Measurements from ENCODE around the gene CSTF1.

CSTF1 gene

DNA sequence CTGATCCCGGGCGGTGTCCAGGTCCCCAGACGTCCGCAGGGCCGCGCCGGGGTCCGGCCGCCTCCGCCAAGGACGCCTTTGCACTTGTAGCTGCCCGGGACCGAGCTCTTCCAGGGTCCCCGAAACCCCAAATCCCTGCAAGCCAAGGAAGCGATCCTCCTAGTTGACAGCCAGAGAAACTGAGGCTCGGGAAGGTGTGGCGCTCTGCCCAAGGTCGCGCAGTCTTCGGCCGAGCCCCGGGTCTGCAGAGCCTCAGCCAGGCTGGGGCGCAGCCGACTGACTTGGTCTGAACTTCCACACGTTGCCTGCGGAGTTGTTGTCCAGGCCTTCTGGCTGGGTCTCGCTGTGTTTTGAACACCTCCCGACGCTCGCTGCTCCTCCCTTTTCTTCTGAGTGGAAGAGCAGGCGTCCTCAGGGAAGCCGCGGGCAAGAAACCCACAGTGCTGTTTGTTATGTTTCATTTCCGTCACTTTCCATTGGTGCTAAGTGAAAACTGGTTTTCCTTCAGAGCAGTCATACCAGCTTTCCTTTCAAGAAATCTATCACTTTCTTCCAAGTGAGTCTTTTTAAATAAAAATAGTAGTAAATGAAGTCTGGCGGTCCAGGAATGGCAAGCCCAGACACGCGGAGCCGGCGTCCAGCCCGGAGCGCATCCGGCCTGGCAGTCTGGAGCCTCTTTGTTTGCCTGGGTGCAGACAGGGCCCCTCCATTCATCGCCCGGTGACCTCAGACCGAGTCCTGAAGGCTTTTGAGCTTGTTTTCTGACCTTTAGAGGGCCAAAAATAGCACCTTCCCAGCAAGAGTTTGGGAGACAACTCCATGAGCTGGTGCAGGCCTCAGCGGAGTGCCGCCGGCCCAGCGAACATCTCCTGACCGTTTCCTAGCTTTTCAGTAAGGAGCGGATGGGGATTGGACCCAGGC, 33.0 kb upstream of the CSTF1 start:
- no peaks in the 10 kb centered on the region for H3K79me2 ChIP-seq (ENCODE audit: insufficient read depth, low read depth)
- H3K27me3 ChIP-seq (ENCODE audit: insufficient read depth, low read depth), result no peaks in the 10 kb centered on the region
- H3K9ac ChIP-seq, result peak overlapping the region; percentile 34; the same call in 1 of the 2 replicates
- TF ChIP-seq, protein P1, sequence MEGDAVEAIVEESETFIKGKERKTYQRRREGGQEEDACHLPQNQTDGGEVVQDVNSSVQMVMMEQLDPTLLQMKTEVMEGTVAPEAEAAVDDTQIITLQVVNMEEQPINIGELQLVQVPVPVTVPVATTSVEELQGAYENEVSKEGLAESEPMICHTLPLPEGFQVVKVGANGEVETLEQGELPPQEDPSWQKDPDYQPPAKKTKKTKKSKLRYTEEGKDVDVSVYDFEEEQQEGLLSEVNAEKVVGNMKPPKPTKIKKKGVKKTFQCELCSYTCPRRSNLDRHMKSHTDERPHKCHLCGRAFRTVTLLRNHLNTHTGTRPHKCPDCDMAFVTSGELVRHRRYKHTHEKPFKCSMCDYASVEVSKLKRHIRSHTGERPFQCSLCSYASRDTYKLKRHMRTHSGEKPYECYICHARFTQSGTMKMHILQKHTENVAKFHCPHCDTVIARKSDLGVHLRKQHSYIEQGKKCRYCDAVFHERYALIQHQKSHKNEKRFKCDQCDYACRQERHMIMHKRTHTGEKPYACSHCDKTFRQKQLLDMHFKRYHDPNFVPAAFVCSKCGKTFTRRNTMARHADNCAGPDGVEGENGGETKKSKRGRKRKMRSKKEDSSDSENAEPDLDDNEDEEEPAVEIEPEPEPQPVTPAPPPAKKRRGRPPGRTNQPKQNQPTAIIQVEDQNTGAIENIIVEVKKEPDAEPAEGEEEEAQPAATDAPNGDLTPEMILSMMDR (conservative IDR thresholded peaks at IDR 0.05; ENCODE audit: low read depth, low read length), result no peak
- no peak overlapping the region for H3K27ac ChIP-seq
- H3K36me3 ChIP-seq (ENCODE audit: insufficient read depth), result no peaks in the 10 kb centered on the region
- peak overlapping the region; percentile 98 for H3K4me2 ChIP-seq
- peaks cover 9% of the 10 kb centered on the region for H3K4me1 ChIP-seq (ENCODE audit: low read depth, poor library complexity, severe bottlenecking)
- H2AFZ ChIP-seq (ENCODE audit: low read depth), result peak overlapping the region; percentile 100
- H4K20me1 ChIP-seq (ENCODE audit: insufficient read depth), result no peaks in the 10 kb centered on the region
- H3K4me3 ChIP-seq (IDR thresholded peaks at IDR 0.05; ENCODE audit: insufficient read depth, low read depth, low read length), result no peak overlapping the region

- Histone ChIP-seq H3K4me3 (IDR thresholded peaks at IDR 0.05; ENCODE audit: insufficient read depth, low read depth, low read length) (no peak overlapping the region), H2AFZ (ENCODE audit: low read depth) (no peak overlapping the region), H4K20me1 (ENCODE audit: insufficient read depth) (no peaks in the 10 kb centered on the region), H3K36me3 (ENCODE audit: insufficient read depth) (no peaks in the 10 kb centered on the region), H3K4me2 (no peak overlapping the region), H3K27me3 (ENCODE audit: insufficient read depth, low read depth) (no peaks in the 10 kb centered on the region), H3K4me1 (ENCODE audit: low read depth, poor library complexity, severe bottlenecking) (peaks cover 9% of the 10 kb centered on the region), H3K9ac (no peak overlapping the region), H3K79me2 (ENCODE audit: insufficient read depth, low read depth) (no peaks in the 10 kb centered on the region), H3K27ac (no peak overlapping the region)
- TF ChIP-seq, protein P1 (conservative IDR thresholded peaks at IDR 0.05; ENCODE audit: low read depth, low read length), result no peak
Measured at GRCh38 chr20:56360133-56360907, 32.1 kb upstream of the CSTF1 start.

DNA sequence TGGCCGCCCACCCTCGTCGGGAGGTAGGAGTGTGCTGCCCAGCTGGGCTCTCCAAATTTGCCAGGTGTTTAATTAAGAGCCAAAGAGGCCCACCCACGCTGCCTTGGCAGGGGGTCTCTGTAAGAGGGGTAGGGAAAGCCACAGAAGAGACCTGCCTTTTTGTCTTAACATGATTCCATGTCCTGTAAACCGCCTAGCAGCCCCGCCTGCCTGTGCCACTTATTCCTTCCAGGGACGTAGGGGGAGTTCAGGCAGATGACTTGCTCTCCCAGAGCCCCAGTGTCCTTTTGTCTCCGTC, 31.6 kb upstream of the CSTF1 start:
- TF ChIP-seq, protein P1 (conservative IDR thresholded peaks at IDR 0.05; ENCODE audit: low read depth, low read length), result no peak
- H2AFZ ChIP-seq (ENCODE audit: low read depth), result no peak overlapping the region
- H3K4me1 ChIP-seq (ENCODE audit: low read depth, poor library complexity, severe bottlenecking), result peaks cover 9% of the 10 kb centered on the region
- H3K79me2 ChIP-seq (ENCODE audit: insufficient read depth, low read depth), result no peaks in the 10 kb centered on the region
- no peak overlapping the region for H3K4me2 ChIP-seq
- no peaks in the 10 kb centered on the region for H4K20me1 ChIP-seq (ENCODE audit: insufficient read depth)
- H3K36me3 ChIP-seq (ENCODE audit: insufficient read depth), result no peaks in the 10 kb centered on the region
- H3K27me3 ChIP-seq (ENCODE audit: insufficient read depth, low read depth), result no peaks in the 10 kb centered on the region
- no peak overlapping the region for H3K27ac ChIP-seq
- H3K4me3 ChIP-seq (IDR thresholded peaks at IDR 0.05; ENCODE audit: insufficient read depth, low read depth, low read length), result no peak overlapping the region
- H3K9ac ChIP-seq, result no peak overlapping the region

DNA sequence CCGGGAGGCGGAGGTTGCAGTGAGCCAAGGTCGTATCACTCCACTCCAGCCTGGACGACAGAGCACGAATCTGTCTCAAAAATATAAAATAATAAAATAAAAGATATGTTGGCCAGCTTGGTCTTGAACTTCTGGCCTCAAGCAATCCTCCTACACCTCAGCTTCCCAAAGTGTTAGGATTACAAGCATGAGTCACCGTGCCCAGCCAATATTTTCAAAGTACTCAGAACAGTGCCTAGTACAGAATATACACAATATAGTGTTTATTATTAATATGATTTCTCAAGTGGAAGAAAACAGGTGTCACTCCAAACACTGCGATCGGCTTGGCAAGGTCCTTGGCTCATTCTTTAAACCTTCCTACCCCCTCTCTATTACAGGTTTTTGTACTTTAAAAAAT, 30.5 kb upstream of the CSTF1 start:
- Histone ChIP-seq H3K9ac (no peak overlapping the region), H3K27ac (no peak overlapping the region), H3K79me2 (ENCODE audit: insufficient read depth, low read depth) (no peaks in the 10 kb centered on the region), H3K4me2 (no peak overlapping the region), H4K20me1 (ENCODE audit: insufficient read depth) (no peaks in the 10 kb centered on the region), H3K4me3 (IDR thresholded peaks at IDR 0.05; ENCODE audit: insufficient read depth, low read depth, low read length) (no peak overlapping the region), H3K36me3 (ENCODE audit: insufficient read depth) (no peaks in the 10 kb centered on the region), H2AFZ (ENCODE audit: low read depth) (no peak overlapping the region), H3K4me1 (ENCODE audit: low read depth, poor library complexity, severe bottlenecking) (peaks cover 9% of the 10 kb centered on the region), H3K27me3 (ENCODE audit: insufficient read depth, low read depth) (no peaks in the 10 kb centered on the region)
- TF ChIP-seq, protein P1 (conservative IDR thresholded peaks at IDR 0.05; ENCODE audit: low read depth, low read length), result no peak
